ENCODE data around the gene POP5.

Gene POP5

GRCh38 chr12:120534703-120535655 is 46.2 kb downstream of the POP5 start (continued):
- TF ChIP-seq HOXA7 (CRISPR knock-in tag; IDR thresholded peaks at IDR 0.05; ENCODE audit: borderline replicate concordance) (no peak), ZNF501 (tag by site-specific recombination; IDR thresholded peaks at IDR 0.05) (0 out of 2 replicates have a peak, but pooled peaks have one; percentile 19), ZBTB20 (tag by site-specific recombination; IDR thresholded peaks at IDR 0.05) (peak; percentile 37; the same call in 1 of the 2 replicates), ZFHX2 (tag by site-specific recombination; conservative IDR thresholded peaks at IDR 0.05) (peak; percentile 68)

- CTCF ChIA-PET, result interaction anchor here (0.7 to 1.6 kb wide), 2 partner anchors 12 to 66 kb away, joined by 3 read pairs; no protein-coding TSS in a partner anchor
- H3K36me3 ChIP-seq (ENCODE audit: control insufficient read depth in 2 of 2, insufficient read depth in 1 of 2, low read length in 2 of 2), result peaks cover 15 to 34% of the 10 kb centered on the region in 2 experiments; a peak in 2 of 3 replicates
- no peaks in the 10 kb centered on the region for H3K9me3 ChIP-seq (ENCODE audit: control insufficient read depth, insufficient read depth, low read depth, low read length)
- peaks cover 18% of the 10 kb centered on the region for H3K4me1 ChIP-seq (ENCODE audit: control insufficient read depth, insufficient read depth, low read length)
- H3K4me3 ChIP-seq (ENCODE audit: low read depth, low read length), result peak within 1 kb of the TSS; percentile 86
- POLR2A ChIA-PET, result interaction anchor here (1.0 to 2.0 kb wide), 5 partner anchors 16 to 75 kb away, joined by 3 to 14 read pairs (median 4); partner anchors contain the start of genes DYNLL1 and POP5
- H3K27ac ChIP-seq (ENCODE audit: extremely low read depth, low read depth, low read length), result peak within 1 kb of the TSS; percentile 81
- TF ChIP-seq ZNF580 (tag by site-specific recombination; IDR thresholded peaks at IDR 0.05) (peak; percentile 55), ZBTB20 (tag by site-specific recombination; IDR thresholded peaks at IDR 0.05) (peak; percentile 98), SCRT1 (tag by site-specific recombination; IDR thresholded peaks at IDR 0.05; ENCODE audit: borderline replicate concordance) (no peak), ZNF16 (tag by site-specific recombination; IDR thresholded peaks at IDR 0.05; ENCODE audit: low read depth) (no peak), ZNF341 (tag by site-specific recombination; IDR thresholded peaks at IDR 0.05; ENCODE audit: low read depth) (peak; percentile 87), ZNF76 (tag by site-specific recombination; IDR thresholded peaks at IDR 0.05; ENCODE audit: borderline replicate concordance, low read depth) (peak; percentile 94), ZXDB (tag by site-specific recombination; IDR thresholded peaks at IDR 0.05) (peak; percentile 60), SP3 (tag by site-specific recombination; IDR thresholded peaks at IDR 0.05) (peak; percentile 60), ZNF747 (tag by site-specific recombination; IDR thresholded peaks at IDR 0.05) (no peak), SP7 (tag by site-specific recombination; IDR thresholded peaks at IDR 0.05) (peak; percentile 31; the same call in 1 of the 2 replicates), ZBTB11 (tag by site-specific recombination; conservative IDR thresholded peaks at IDR 0.05; ENCODE audit: low read depth) (peak; percentile 30; the same call in 1 of the 2 replicates), YY1 (tag by site-specific recombination; IDR thresholded peaks at IDR 0.05) (peak; percentile 75), ZNF335 (tag by site-specific recombination; conservative IDR thresholded peaks at IDR 0.05) (peak; percentile 93), ZEB2 (tag by site-specific recombination; IDR thresholded peaks at IDR 0.05) (peak; percentile 69), ZSCAN30 (tag by site-specific recombination; IDR thresholded peaks at IDR 0.05) (peak; percentile 79), ZBTB17 (tag by site-specific recombination; IDR thresholded peaks at IDR 0.05) (peak; percentile 75)
- TF ChIP-seq, protein P1, sequence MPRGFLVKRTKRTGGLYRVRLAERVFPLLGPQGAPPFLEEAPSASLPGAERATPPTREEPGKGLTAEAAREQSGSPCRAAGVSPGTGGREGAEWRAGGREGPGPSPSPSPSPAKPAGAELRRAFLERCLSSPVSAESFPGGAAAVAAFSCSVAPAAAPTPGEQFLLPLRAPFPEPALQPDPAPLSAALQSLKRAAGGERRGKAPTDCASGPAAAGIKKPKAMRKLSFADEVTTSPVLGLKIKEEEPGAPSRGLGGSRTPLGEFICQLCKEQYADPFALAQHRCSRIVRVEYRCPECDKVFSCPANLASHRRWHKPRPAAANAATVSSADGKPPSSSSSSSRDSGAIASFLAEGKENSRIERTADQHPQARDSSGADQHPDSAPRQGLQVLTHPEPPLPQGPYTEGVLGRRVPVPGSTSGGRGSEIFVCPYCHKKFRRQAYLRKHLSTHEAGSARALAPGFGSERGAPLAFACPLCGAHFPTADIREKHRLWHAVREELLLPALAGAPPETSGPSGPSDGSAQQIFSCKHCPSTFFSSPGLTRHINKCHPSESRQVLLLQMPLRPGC (tag by site-specific recombination; IDR thresholded peaks at IDR 0.05), result 0 out of 2 replicates have a peak, but pooled peaks have one; percentile 20
- TF ChIP-seq, protein P2, sequence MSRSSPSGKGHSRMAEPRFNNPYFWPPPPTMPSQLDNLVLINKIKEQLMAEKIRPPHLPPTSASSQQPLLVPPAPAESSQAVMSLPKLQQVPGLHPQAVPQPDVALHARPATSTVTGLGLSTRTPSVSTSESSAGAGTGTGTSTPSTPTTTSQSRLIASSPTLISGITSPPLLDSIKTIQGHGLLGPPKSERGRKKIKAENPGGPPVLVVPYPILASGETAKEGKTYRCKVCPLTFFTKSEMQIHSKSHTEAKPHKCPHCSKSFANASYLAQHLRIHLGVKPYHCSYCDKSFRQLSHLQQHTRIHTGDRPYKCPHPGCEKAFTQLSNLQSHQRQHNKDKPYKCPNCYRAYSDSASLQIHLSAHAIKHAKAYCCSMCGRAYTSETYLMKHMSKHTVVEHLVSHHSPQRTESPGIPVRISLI (tag by site-specific recombination; IDR thresholded peaks at IDR 0.05), result peak; percentile 92
- TF ChIP-seq, protein P3, sequence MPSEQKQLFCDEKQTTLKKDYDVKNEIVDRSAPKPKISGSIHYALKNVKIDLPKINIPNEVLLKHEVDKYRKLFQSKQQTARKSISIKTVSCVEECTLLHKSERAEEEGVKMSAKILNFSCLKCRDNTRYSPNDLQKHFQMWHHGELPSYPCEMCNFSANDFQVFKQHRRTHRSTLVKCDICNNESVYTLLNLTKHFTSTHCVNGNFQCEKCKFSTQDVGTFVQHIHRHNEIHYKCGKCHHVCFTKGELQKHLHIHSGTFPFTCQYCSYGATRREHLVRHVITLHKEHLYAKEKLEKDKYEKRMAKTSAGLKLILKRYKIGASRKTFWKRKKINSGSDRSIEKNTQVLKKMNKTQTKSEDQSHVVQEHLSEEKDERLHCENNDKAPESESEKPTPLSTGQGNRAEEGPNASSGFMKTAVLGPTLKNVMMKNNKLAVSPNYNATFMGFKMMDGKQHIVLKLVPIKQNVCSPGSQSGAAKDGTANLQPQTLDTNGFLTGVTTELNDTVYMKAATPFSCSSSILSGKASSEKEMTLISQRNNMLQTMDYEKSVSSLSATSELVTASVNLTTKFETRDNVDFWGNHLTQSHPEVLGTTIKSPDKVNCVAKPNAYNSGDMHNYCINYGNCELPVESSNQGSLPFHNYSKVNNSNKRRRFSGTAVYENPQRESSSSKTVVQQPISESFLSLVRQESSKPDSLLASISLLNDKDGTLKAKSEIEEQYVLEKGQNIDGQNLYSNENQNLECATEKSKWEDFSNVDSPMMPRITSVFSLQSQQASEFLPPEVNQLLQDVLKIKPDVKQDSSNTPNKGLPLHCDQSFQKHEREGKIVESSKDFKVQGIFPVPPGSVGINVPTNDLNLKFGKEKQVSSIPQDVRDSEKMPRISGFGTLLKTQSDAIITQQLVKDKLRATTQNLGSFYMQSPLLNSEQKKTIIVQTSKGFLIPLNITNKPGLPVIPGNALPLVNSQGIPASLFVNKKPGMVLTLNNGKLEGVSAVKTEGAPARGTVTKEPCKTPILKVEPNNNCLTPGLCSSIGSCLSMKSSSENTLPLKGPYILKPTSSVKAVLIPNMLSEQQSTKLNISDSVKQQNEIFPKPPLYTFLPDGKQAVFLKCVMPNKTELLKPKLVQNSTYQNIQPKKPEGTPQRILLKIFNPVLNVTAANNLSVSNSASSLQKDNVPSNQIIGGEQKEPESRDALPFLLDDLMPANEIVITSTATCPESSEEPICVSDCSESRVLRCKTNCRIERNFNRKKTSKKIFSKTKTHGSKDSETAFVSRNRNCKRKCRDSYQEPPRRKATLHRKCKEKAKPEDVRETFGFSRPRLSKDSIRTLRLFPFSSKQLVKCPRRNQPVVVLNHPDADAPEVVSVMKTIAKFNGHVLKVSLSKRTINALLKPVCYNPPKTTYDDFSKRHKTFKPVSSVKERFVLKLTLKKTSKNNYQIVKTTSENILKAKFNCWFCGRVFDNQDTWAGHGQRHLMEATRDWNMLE (tag by site-specific recombination; conservative IDR thresholded peaks at IDR 0.05; ENCODE audit: low read depth), result peak; percentile 60; the same call in 1 of the 2 replicates
These were observed 46.9 kb downstream of the POP5 start, which contains the start of gene RNF10 for GRCh38 chr12:120534203-120534702. RNF10 (plus strand) TSS chr12:120534356; CDS start chr12:120534812, 456 bp downstream.
